ENCODE data around the gene CYP19A1. TPM values are rescaled to one million over a fixed set of nuclear protein-coding genes. Genes with fewer than 3 reads are reported as not detected.

The CYP19A1 gene
- total RNA-seq, 1 donor from 2014 or later = 0.46 TPM

GRCh38 chr15:51359981-51360380 lies 21.6 kb upstream of the CYP19A1 start:
- DNase-seq (ENCODE audit: low spot score) = no peak

GRCh38 chr15:51356983-51357382 lies 18.6 kb upstream of the CYP19A1 start:
- no peak for DNase-seq (ENCODE audit: low spot score)

- DNase-seq (ENCODE audit: low spot score) = no peak
Observed at GRCh38 chr15:51356147-51356546, 17.8 kb upstream of the CYP19A1 start.

GRCh38 chr15:51355096-51355495 lies 16.7 kb upstream of the CYP19A1 start:
- no peak for DNase-seq (ENCODE audit: low spot score)

- no peak for DNase-seq (ENCODE audit: low spot score)
Observed at GRCh38 chr15:51353976-51354375, 15.6 kb upstream of the CYP19A1 start.

GRCh38 chr15:51350723-51351122 lies 12.3 kb upstream of the CYP19A1 start:
- no peak for DNase-seq (ENCODE audit: low spot score)

GRCh38 chr15:51349156-51349844 lies 10.9 kb upstream of the CYP19A1 start:
- no peak for DNase-seq (ENCODE audit: low spot score)

GRCh38 chr15:51348688-51349087 lies 10.3 kb upstream of the CYP19A1 start:
- no peak for DNase-seq (ENCODE audit: low spot score)

GRCh38 chr15:51346136-51346535 lies 7.7 kb upstream of the CYP19A1 start:
- no peak for DNase-seq (ENCODE audit: low spot score)

- no peak for DNase-seq (ENCODE audit: low spot score)
Observed at GRCh38 chr15:51343466-51343865, 5.1 kb upstream of the CYP19A1 start.

GRCh38 chr15:51342227-51342999 lies 4.0 kb upstream of the CYP19A1 start:
- no peak for DNase-seq (ENCODE audit: low spot score)

GRCh38 chr15:51341366-51342226 lies 3.2 kb upstream of the CYP19A1 start, which contains the start of gene GLDN:
Gene GLDN, plus strand, starts transcription at chr15:51341655. Its CDS starts 30 bp downstream, at chr15:51341685.
- no peak for DNase-seq (ENCODE audit: low spot score)

GRCh38 chr15:51335538-51336410 lies 2.6 kb downstream of the CYP19A1 start:
- peak; percentile 27 for DNase-seq (ENCODE audit: low spot score)

GRCh38 chr15:51335087-51335486 lies 3.3 kb downstream of the CYP19A1 start:
- no peak for DNase-seq (ENCODE audit: low spot score)

- no peak for DNase-seq (ENCODE audit: low spot score)
Observed at GRCh38 chr15:51334011-51334451, 4.4 kb downstream of the CYP19A1 start.

GRCh38 chr15:51333571-51333970 lies 4.8 kb downstream of the CYP19A1 start:
- no peak for DNase-seq (ENCODE audit: low spot score)

GRCh38 chr15:51332206-51333147 lies 5.9 kb downstream of the CYP19A1 start:
- DNase-seq (ENCODE audit: low spot score) = no peak

- DNase-seq (ENCODE audit: low spot score) = no peak
Observed at GRCh38 chr15:51331141-51331540, 7.3 kb downstream of the CYP19A1 start.

GRCh38 chr15:51328926-51329325 lies 9.5 kb downstream of the CYP19A1 start:
- DNase-seq (ENCODE audit: low spot score) = no peak

GRCh38 chr15:51327081-51327480 lies 11.3 kb downstream of the CYP19A1 start:
- DNase-seq (ENCODE audit: low spot score) = no peak
